Mammary epithelial cell (primary cell): ENCODE data around the gene OR4D2.

Experiments used
- EZH2 ChIP-seq: IDR thresholded peaks from 2 replicates; pipeline ENCODE4 v1.6.1; 2012; ENCODE audit warnings: low read length, inconsistent platforms, borderline replicate concordance
- TF ChIP-seq, protein P1 (sequence below), 2 donors: IDR thresholded peaks in 1 of 2; conservative IDR thresholded peaks in 1 of 2; 2 replicates each; pipeline ENCODE4 v1.5.1; 2011 to 2012; ENCODE audit warnings: inconsistent platforms in 2 of 2, low read length in 2 of 2, mild to moderate bottlenecking in 2 of 2, control low read depth in 1 of 2, low read depth in 1 of 2; ENCODE audit not compliant: insufficient read depth in 1 of 2; ENCODE audit errors: extremely low read depth in 1 of 2

DNA sequence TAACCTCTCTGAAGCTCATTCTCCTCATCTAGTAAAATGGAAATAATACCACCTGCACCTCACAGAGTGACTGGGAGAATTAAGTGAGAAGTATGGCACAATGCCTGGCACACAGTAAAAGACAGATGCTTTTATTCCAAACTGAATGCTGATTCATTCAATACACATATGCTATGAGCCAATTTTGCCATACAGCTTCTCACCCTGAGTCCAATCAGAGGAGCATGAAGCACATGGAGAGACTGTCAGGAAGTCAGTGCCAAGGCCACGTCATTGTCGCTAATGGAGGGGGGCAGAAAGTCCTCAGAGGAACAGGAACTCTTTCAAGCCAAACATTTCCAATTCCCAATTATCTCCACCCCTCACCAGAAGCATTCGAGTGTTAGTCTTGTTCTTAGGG is 40.7 kb downstream of the OR4D2 start:
- TF ChIP-seq, protein P1, sequence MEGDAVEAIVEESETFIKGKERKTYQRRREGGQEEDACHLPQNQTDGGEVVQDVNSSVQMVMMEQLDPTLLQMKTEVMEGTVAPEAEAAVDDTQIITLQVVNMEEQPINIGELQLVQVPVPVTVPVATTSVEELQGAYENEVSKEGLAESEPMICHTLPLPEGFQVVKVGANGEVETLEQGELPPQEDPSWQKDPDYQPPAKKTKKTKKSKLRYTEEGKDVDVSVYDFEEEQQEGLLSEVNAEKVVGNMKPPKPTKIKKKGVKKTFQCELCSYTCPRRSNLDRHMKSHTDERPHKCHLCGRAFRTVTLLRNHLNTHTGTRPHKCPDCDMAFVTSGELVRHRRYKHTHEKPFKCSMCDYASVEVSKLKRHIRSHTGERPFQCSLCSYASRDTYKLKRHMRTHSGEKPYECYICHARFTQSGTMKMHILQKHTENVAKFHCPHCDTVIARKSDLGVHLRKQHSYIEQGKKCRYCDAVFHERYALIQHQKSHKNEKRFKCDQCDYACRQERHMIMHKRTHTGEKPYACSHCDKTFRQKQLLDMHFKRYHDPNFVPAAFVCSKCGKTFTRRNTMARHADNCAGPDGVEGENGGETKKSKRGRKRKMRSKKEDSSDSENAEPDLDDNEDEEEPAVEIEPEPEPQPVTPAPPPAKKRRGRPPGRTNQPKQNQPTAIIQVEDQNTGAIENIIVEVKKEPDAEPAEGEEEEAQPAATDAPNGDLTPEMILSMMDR (conservative IDR thresholded peaks at IDR 0.05 in 1 of 2, IDR thresholded peaks at IDR 0.05 in 1 of 2; ENCODE audit: extremely low read depth in 1 of 2, insufficient read depth in 1 of 2, low read depth in 1 of 2, low read length in 2 of 2) = no peak
- TF ChIP-seq EZH2 = no peak
